H9 (cell line): ENCODE data around the gene MT4. TPM values are rescaled to one million over a fixed set of nuclear protein-coding genes. Genes with fewer than 3 reads are reported as not detected.

Source experiments
- DNase-seq: peaks from one replicate; pipeline ENCODE4 v3.0.0-alpha.2; 2017
- H2AFZ ChIP-seq: one replicate; pipeline ENCODE4 v1.6.1; 2013; ENCODE audit warnings: mild to moderate bottlenecking, low read length, control low read depth, moderate library complexity
- H2AK5ac ChIP-seq: 2 replicates; pipeline ENCODE4 v1.6.1; 2013; ENCODE audit warnings: low read length, control low read depth, mixed read lengths; ENCODE audit not compliant: insufficient read length
- H2BK120ac ChIP-seq: one replicate; pipeline ENCODE4 v1.6.1; 2013; ENCODE audit warnings: low read depth, mild to moderate bottlenecking, low read length, control low read depth, inconsistent platforms; ENCODE audit not compliant: poor library complexity, severe bottlenecking
- H2BK12ac ChIP-seq: 2 replicates; pipeline ENCODE4 v1.6.1; 2013; ENCODE audit warnings: low read length, control low read depth, mixed read lengths, low read depth; ENCODE audit not compliant: insufficient read length
- H2BK15ac ChIP-seq: 2 replicates; pipeline ENCODE4 v1.6.1; 2013; ENCODE audit warnings: low read depth, low read length, control low read depth
- H2BK20ac ChIP-seq: one replicate; pipeline ENCODE4 v1.6.1; 2013; ENCODE audit warnings: low read depth, mild to moderate bottlenecking, low read length, control low read depth, inconsistent platforms; ENCODE audit not compliant: poor library complexity, severe bottlenecking
- H2BK5ac ChIP-seq: 2 replicates; pipeline ENCODE4 v1.6.1; 2013; ENCODE audit warnings: low read length, control low read depth, mixed read lengths; ENCODE audit not compliant: insufficient read length
- H3K14ac ChIP-seq: 2 replicates; pipeline ENCODE4 v1.6.1; 2013; ENCODE audit warnings: low read length, control low read depth; ENCODE audit not compliant: insufficient read depth
- H3K18ac ChIP-seq: 2 replicates; pipeline ENCODE4 v1.6.1; 2013; ENCODE audit warnings: low read depth, mild to moderate bottlenecking, mixed read lengths, low read length, control low read depth; ENCODE audit not compliant: insufficient read length
- H3K23ac ChIP-seq: 2 replicates; pipeline ENCODE4 v1.6.1; 2013; ENCODE audit warnings: low read length, control low read depth, mixed read lengths, low read depth; ENCODE audit not compliant: insufficient read length
- H3K23me2 ChIP-seq: 2 replicates; pipeline ENCODE4 v1.6.1; 2013; ENCODE audit warnings: low read depth, mild to moderate bottlenecking, mixed read lengths, low read length, control low read depth; ENCODE audit not compliant: insufficient read length, poor library complexity, severe bottlenecking
- H3K27ac ChIP-seq: 2 replicates; pipeline ENCODE4 v1.5.1; 2013; ENCODE audit warnings: low read length, control low read depth, mixed read lengths, low read depth; ENCODE audit not compliant: insufficient read length
- H3K27me3 ChIP-seq: 2 replicates; pipeline ENCODE4 v1.6.1; 2013; ENCODE audit warnings: low read length, control low read depth, inconsistent platforms; ENCODE audit not compliant: insufficient read depth
- H3K4ac ChIP-seq: 2 replicates; pipeline ENCODE4 v1.6.1; 2013; ENCODE audit warnings: low read depth, mild to moderate bottlenecking, control low read depth, inconsistent platforms, low read length, moderate library complexity
- H3K4me1 ChIP-seq: 2 replicates; pipeline ENCODE4 v1.6.1; 2013; ENCODE audit warnings: low read length, control low read depth, inconsistent platforms; ENCODE audit not compliant: insufficient read depth
- H3K4me2 ChIP-seq: 2 replicates; pipeline ENCODE4 v1.6.1; 2013; ENCODE audit warnings: low read length, control low read depth, mixed read lengths; ENCODE audit not compliant: insufficient read length, insufficient read depth
- H3K56ac ChIP-seq: 2 replicates; pipeline ENCODE4 v1.6.1; 2013; ENCODE audit warnings: low read depth, mild to moderate bottlenecking, mixed read lengths, low read length, control low read depth; ENCODE audit not compliant: insufficient read length
- H3K79me1 ChIP-seq: 2 replicates; pipeline ENCODE4 v1.6.1; 2013; ENCODE audit warnings: low read depth, mild to moderate bottlenecking, moderate library complexity, low read length, control low read depth, inconsistent platforms; ENCODE audit not compliant: insufficient read depth, poor library complexity, severe bottlenecking
- H3K79me2 ChIP-seq: 2 replicates; pipeline ENCODE4 v1.6.1; 2013; ENCODE audit warnings: low read length, control low read depth, inconsistent platforms; ENCODE audit not compliant: insufficient read depth
- H3K9ac ChIP-seq: 2 replicates; pipeline ENCODE4 v1.6.1; 2013; ENCODE audit warnings: low read length, control low read depth, mixed read lengths; ENCODE audit not compliant: insufficient read length; ENCODE audit errors: extremely low read depth
- H3K9me3 ChIP-seq: one replicate; pipeline ENCODE4 v1.6.1; 2013; ENCODE audit warnings: low read depth, low read length, inconsistent platforms; ENCODE audit not compliant: control insufficient read depth
- H3T11ph ChIP-seq: one replicate; pipeline ENCODE4 v1.6.1; 2013; ENCODE audit warnings: mild to moderate bottlenecking, low read length, control low read depth, inconsistent platforms
- H4K20me1 ChIP-seq: one replicate; pipeline ENCODE4 v1.6.1; 2013; ENCODE audit not compliant: control insufficient read depth, insufficient read length, insufficient read depth
- H4K5ac ChIP-seq: 2 replicates; pipeline ENCODE4 v1.6.1; 2013; ENCODE audit warnings: low read depth, mild to moderate bottlenecking, mixed read lengths, low read length, control low read depth; ENCODE audit not compliant: insufficient read length
- H4K8ac ChIP-seq: replicated peaks from 2 replicates; pipeline ENCODE4 v1.6.1; 2013; ENCODE audit warnings: low read length, control low read depth, mixed read lengths, low read depth; ENCODE audit not compliant: insufficient read length
- H4K91ac ChIP-seq: 2 replicates; pipeline ENCODE4 v1.6.1; 2013; ENCODE audit warnings: low read depth, mild to moderate bottlenecking, moderate library complexity, mixed read lengths, low read length, control low read depth; ENCODE audit not compliant: insufficient read length
- H3K27ac Mint-ChIP-seq, 3 experiments: 2 replicates in 2 of 3; 3 replicates in 1 of 3; pipeline ENCODE4 v1.8.0; 2020 to 2021; ENCODE audit warnings: mixed read lengths in 3 of 3, mild to moderate bottlenecking in 1 of 3, moderate library complexity in 1 of 3
- H3K27me3 Mint-ChIP-seq: 2 replicates; pipeline ENCODE4 v1.8.0; 2021; ENCODE audit warnings: low read depth, mild to moderate bottlenecking, moderate library complexity, mixed read lengths
- H3K36me3 Mint-ChIP-seq, 3 experiments: 2 replicates in 2 of 3; 3 replicates in 1 of 3; pipeline ENCODE4 v1.8.0; 2020 to 2021; ENCODE audit warnings: low read depth in 3 of 3, mixed read lengths in 3 of 3; ENCODE audit not compliant: insufficient read depth in 1 of 3
- H3K4me1 Mint-ChIP-seq, 2 experiments: 2 replicates each; pipeline ENCODE4 v1.8.0; 2020; ENCODE audit warnings: mixed read lengths in 2 of 2
- H3K4me3 Mint-ChIP-seq, 2 experiments: 2 replicates in 1 of 2; 3 replicates in 1 of 2; pipeline ENCODE4 v1.8.0; 2020 to 2021; ENCODE audit warnings: mild to moderate bottlenecking in 2 of 2, mixed read lengths in 2 of 2, moderate library complexity in 1 of 2
- H3K9me3 Mint-ChIP-seq, 2 experiments: 2 replicates in 1 of 2; 3 replicates in 1 of 2; pipeline ENCODE4 v1.8.0; 2020; ENCODE audit warnings: mild to moderate bottlenecking in 2 of 2, mixed read lengths in 2 of 2, moderate library complexity in 1 of 2
- WGBS: extraction: QIAGEN DNeasy Blood & Tissue Kit; methylation state at CpG from one replicate; pipeline ENCODE4 v1.1.7; 2013; ENCODE audit warnings: missing lambda C conversion rate, low lambda C conversion rate, mixed read lengths; ENCODE audit not compliant: insufficient read length; ENCODE audit errors: extremely low coverage; 5-methylcytosine and 5-hydroxymethylcytosine counted together
- total RNA-seq: library from RNA; stranded (reverse); gene quantifications from 2 replicates; pipeline ENCODE4 v1.2.1, GENCODE V29; 2021
- TF ChIP-seq, protein P1 (sequence below): fragments of 200-600 bp; sonication (generic); conservative IDR thresholded peaks from 3 replicates; pipeline ENCODE4 v1.8.0; 2021; ENCODE audit warnings: antibody characterized with exemption, mild to moderate bottlenecking

MT4 gene
- total RNA-seq, 1 experiment from 2014 or later: not detected

DNA sequence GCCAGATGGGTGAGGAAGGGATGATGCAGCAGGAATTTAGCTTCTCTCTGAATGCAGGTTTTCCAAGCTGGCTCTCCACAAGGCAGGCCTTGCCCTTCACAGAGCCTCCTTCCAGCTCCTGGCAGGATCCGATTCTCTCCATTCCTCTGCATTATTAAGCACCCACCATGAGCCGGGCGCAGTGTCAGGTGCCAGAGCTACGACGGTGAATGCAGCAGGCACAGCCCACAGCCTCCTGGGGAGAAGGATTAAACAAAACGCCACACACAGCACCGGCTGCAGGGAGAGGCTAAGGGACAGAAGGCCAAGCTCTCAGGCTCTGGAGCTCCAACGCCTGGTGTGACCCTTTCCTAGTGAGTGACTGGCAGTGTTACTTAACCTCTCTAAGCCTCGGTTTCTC is 36.5 kb downstream of the MT4 start:
- H3K79me2 ChIP-seq: no peaks in the 10 kb centered on the region
- Mint-ChIP-seq H3K27ac (no peak overlapping the region), H3K4me3 (no peak overlapping the region), H3K9me3 (peaks cover 0 to 3% of the 10 kb centered on the region in 2 experiments; a peak in 1 of 5 replicates), H3K4me1 (peaks cover 4 to 5% of the 10 kb centered on the region in 2 experiments; a peak in 1 of 4 replicates), H3K36me3 (no peaks in the 10 kb centered on the region), H3K27me3 (peaks cover 51% of the 10 kb centered on the region)
- H3K23me2 ChIP-seq: no peaks in the 10 kb centered on the region
- no peak overlapping the region for H4K5ac ChIP-seq
- no peak overlapping the region for H3T11ph ChIP-seq
- H4K20me1 ChIP-seq: no peaks in the 10 kb centered on the region
- no peak overlapping the region for H3K23ac ChIP-seq
- no peak overlapping the region for H3K18ac ChIP-seq
- WGBS: no CpG with 5 or more reads among the region's 9 CpGs
- no peak overlapping the region for H2AFZ ChIP-seq
- TF ChIP-seq, protein P1, sequence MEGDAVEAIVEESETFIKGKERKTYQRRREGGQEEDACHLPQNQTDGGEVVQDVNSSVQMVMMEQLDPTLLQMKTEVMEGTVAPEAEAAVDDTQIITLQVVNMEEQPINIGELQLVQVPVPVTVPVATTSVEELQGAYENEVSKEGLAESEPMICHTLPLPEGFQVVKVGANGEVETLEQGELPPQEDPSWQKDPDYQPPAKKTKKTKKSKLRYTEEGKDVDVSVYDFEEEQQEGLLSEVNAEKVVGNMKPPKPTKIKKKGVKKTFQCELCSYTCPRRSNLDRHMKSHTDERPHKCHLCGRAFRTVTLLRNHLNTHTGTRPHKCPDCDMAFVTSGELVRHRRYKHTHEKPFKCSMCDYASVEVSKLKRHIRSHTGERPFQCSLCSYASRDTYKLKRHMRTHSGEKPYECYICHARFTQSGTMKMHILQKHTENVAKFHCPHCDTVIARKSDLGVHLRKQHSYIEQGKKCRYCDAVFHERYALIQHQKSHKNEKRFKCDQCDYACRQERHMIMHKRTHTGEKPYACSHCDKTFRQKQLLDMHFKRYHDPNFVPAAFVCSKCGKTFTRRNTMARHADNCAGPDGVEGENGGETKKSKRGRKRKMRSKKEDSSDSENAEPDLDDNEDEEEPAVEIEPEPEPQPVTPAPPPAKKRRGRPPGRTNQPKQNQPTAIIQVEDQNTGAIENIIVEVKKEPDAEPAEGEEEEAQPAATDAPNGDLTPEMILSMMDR: no peak
- no peak overlapping the region for H2BK12ac ChIP-seq
- no peak for DNase-seq
- H2BK5ac ChIP-seq: no peak overlapping the region
- H2AK5ac ChIP-seq: no peak overlapping the region
- no peak overlapping the region for H2BK20ac ChIP-seq
- no peaks in the 10 kb centered on the region for H3K4me1 ChIP-seq
- no peak overlapping the region for H3K9ac ChIP-seq
- H3K27me3 ChIP-seq: no peaks in the 10 kb centered on the region
- H3K9me3 ChIP-seq: no peaks in the 10 kb centered on the region
- H3K4me2 ChIP-seq: no peak overlapping the region
- no peak overlapping the region for H3K56ac ChIP-seq
- H4K8ac ChIP-seq: no peak overlapping the region
- no peak overlapping the region for H3K27ac ChIP-seq
- H2BK120ac ChIP-seq: no peak overlapping the region
- H4K91ac ChIP-seq: no peak overlapping the region
- H3K79me1 ChIP-seq: no peaks in the 10 kb centered on the region
- H2BK15ac ChIP-seq: no peak overlapping the region
- H3K14ac ChIP-seq: no peak overlapping the region
- H3K4ac ChIP-seq: no peak overlapping the region
